CD4-positive, alpha-beta T cell treated with Interleukin-15 for 4 hours (primary cell): Measurements from ENCODE around the gene BPIFB1.

Experiments used
- DNase-seq: peaks from one replicate; pipeline ENCODE4 v3.0.0-alpha.2; 2020; ENCODE audit warnings: low spot score

The BPIFB1 gene

DNA sequence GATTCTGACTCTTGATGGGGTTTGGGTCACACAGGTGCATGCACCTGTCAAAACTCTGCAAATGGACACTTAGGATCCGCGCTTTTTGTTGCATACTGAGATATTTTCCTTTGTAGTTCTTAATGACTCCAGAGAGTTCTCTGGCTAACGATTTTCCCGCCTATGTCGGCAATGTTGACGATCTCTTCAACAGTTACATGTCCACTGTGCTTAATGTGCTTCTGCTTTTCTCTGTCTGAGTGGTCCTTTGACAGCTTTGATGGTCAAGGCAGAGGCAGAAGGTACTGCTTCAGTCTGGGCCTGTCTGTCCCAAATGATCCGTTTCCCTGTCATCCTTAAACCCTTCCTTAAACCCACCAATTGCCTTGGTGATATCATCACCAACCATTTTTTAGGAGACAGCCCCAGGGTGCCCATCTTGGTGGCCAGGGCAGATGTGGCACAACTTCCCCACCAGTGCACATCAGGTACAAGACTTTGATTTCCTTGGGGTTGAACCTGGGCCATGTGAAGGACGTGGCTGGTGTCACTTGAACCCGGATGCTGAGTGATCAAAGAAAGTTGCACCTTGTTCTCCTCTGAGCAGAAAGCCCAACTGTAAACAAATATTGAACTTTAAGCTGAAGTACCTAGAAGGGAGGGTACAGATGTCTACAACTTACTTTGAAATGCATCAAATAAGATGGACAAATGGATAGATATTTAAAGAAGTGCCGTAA, 10.7 kb upstream of the BPIFB1 start:
- DNase-seq: no peak

DNA sequence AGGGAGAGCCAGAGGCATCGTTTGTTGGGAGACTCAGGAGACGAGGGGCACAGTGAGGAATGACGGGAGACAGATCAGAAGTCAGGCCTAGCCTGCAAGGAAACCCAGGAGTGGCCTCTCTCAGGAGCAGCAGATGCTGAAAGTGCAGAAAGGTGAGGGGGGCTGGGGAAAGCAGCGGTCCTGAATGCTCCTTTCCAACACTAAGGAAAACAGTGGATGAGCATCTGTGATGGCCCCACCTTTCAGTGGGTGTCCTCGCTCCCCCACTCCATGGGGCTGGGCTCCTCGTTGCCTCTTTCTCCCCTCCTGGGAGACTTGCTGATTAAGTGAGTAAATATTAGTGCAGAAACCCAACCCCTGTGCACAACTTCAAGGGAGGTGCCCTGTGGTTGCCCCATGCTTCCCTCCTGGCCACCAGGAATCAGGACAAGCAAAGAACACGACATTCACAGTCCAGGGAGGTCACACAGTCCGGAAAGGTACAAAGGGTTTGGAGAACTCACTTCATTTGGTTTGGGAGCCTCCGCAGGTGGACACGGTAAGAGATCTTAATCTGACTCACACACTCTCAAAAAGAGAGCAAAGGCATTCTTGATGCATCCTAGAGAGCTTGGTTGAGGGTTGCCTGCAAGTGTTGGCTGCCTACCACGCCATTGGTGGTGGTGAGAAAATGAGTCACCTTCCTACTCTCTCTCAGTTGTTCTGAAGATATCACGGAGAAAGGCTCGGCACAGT, 9.7 kb upstream of the BPIFB1 start:
- DNase-seq: no peak

- DNase-seq: no peak
Measured at GRCh38 chr20:33275215-33275614, 7.8 kb upstream of the BPIFB1 start.

DNA sequence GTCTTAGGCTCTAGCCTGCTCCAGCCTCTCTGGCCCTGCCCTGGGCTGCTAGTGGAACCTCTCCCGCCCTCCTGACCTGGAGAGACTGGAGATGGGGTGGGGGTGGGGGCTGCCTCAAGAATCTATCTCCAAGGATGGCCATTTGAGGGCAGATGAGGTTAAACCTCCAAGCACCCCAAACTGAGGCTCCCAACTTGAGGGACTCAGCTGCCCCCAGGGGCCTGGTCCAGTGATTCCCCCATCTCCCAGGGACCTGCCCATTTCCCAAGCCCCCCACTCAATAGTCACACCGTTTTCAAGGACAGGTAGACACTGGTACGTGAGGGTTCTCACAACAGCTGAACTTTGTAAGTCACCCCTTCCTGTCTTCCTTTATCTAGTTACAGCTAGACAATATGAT, 7.1 kb upstream of the BPIFB1 start:
- DNase-seq: no peak

DNA sequence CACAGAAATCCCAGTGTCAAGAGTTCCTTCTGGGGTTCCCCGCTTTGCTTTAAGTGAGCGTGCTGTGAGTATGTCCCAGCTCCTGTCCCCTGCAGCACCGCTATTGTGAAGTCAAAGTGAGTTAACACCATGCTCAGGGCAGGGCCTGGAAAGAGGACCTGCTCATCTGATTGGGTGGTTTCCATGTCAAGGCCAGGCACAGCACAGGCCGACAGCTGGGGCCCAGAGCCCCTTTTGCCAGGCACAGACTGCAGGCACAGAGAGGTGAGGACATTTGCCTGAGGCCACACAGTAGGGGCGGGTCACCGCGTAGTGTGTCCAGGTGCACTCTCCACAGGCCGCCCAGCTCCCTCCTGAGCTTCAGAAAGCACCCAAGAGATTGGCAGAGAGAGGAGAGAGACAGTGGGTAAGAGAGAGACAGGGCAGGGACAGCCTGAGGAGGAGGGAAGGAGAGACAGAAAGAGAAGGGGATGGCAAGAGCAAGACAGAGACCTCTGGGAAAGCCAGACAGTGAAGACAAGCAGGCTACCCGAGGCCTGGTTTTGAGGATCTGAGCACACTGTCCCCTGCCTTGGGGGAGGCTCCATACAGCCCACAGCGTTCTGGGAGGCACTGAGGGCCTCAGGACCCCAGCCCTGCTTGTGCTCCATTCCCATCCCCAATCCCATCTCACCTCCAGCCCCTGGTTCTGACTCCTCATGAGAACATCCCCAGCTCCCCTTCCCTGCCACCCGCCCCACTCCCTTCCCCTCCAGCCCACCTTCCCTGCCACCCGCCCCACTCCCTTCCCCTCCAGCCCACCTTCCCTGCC, 6.5 kb upstream of the BPIFB1 start:
- DNase-seq: no peak

GRCh38 chr20:33277471-33278441, 5.3 kb upstream of the BPIFB1 start:
- DNase-seq: no peak

- DNase-seq: no peak
Measured at GRCh38 chr20:33278700-33279099, 4.3 kb upstream of the BPIFB1 start.

DNA sequence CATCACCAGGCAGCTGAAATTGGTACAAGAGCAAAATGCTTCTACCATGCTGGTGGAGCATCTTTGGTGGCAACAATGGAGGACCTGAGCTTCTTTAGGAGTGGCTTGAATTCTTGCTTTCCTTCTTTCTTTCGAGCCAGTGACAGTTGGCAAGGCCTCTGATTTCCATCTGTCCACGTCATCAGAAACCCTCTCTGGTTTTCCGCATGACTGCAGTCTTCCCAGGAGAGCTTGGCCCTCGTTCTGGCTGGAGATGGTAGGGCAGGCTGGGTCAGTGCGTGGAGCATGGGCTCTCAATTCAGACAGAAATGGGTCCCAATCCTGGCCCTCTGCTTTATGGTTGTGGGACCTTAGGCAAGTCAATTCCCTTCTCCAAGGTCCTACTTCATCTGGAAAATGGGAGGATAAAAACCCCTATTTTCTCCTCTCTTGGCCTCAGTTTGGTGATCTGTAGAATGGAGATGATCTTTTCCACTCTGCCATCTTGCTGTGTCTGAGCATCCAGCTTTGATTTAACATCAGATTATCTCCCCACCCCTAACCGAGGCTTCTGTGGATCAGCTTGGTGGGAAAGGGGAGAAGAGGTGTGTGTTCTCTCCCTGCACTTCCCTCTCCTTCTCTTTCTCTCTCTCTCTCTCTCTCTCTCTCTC, 3.6 kb upstream of the BPIFB1 start:
- DNase-seq: no peak

GRCh38 chr20:33280000-33280680, 2.9 kb upstream of the BPIFB1 start:
- no peak for DNase-seq

DNA sequence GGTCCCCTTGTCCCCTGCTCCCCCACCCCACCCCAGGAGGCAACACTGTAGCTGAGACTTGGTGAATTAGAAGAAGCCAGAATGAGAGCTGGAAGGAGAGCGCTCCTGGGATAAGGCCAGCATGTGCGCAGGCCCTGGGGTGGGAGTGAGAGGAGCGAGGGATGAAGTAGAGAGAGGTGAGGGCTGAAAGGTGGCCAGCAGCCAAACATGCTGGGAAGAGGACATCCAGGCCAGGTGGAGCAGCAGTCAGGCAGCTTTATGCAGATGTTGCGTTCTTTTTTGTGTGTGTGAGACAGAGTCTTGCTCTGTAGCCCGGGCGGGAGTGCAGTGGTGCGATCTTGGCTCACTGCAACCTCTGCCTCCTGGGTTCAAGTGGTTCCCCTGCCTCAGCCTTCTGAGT, 2.2 kb upstream of the BPIFB1 start:
- no peak for DNase-seq

DNA sequence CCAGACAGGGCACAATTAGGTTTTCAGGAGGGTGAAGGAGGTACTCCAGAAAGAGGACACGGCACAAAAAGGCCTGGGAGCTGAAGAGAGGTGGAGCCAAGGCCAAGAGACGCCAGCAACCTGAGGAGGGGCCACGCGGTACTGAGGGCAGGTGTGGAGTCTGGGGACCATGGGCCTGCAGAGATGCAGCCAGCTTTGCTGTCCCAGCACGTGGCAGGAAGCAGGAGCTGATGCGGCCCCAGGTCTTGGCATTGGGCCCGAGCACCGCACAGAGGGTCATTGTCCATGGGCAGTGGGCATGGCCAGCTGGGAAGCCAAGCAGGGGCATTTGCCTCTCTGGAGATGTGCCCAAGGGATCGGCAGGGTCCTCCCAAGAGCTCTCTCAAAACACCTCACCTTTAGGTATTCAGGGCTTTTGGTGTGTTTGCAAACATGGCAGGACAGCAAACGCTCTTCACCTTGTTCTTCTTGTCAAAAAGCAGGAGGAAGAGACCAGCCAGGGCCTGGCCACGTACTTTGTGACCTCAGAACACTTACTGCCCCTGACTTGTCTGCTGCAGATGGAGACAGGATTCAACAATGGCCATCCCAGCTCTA, 1.4 kb upstream of the BPIFB1 start:
- DNase-seq: no peak

- DNase-seq: no peak
Measured at GRCh38 chr20:33282196-33282934, 649 bp upstream of the BPIFB1 start.

GRCh38 chr20:33284284-33284683, 1.3 kb downstream of the BPIFB1 start:
- no peak for DNase-seq

GRCh38 chr20:33284937-33285336, 1.9 kb downstream of the BPIFB1 start:
- no peak for DNase-seq

GRCh38 chr20:33285861-33286495, 3.0 kb downstream of the BPIFB1 start:
- DNase-seq: no peak

DNA sequence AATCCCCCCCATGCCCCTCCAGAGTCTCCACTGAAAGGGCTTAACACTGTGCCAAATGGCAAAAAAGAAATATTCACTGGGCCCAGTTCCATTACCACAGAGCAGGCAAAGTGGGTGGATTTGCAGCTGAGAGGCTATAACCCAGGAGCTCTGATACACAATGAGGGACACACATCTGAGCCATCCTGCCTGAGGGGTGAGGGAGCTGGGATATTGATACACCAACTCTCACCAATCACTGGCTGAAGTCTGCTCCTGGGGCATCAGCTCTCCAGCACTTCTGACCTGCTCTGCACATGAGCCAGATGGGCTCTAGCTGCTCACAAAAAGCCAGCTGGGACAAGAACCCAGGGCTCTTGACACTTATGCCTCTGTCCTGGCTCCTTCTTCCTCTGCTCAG, 4.9 kb downstream of the BPIFB1 start:
- no peak for DNase-seq

DNA sequence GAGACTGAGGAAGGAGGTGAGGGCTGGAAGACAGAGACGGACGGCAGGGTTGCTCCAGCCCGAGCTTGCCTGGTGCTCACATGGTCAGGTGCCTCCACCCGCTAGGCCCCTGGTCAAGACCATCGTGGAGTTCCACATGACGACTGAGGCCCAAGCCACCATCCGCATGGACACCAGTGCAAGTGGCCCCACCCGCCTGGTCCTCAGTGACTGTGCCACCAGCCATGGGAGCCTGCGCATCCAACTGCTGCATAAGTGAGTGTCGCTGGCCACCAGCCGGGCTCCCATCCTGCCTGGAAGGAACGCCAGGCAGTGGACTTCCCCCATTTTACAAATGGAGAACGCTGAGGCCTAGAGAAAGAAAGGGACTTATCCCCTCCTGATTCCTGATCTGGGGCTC, 7.8 kb downstream of the BPIFB1 start:
- DNase-seq: no peak

GRCh38 chr20:33291416-33291815, 8.4 kb downstream of the BPIFB1 start:
- DNase-seq: no peak

DNA sequence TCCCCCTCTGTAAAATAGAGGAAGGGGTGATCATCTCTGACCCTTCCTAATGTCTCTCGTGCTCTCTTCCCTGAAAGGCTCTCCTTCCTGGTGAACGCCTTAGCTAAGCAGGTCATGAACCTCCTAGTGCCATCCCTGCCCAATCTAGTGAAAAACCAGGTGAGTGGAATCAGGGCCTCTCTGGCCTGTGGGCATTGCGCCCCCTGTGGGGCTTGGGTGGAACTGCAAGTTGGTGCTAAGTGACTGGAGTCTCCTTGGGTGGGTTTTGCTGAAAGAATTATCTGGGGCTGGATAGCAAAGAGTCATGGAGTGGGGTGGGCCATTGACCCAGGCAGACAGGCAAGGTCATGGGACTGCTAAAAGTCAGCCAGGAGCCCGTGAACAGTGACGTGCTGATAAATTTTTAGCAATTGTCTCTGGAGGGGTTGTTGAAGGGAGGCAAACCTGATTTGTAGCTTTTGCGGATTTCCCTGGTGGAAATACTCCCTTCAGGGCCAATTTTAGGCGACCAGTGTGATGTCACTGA, 8.9 kb downstream of the BPIFB1 start:
- DNase-seq: peak; percentile 62
